Measurements from ENCODE around the gene DTX4. TPM values are rescaled to one million over a fixed set of nuclear protein-coding genes. Genes with fewer than 3 reads are reported as not detected.

DTX4 gene
- total and polyA plus RNA-seq, 2 of the 4 experiments (the other 2 are of a cell fraction), result 2.7 to 3.0 TPM

DNA sequence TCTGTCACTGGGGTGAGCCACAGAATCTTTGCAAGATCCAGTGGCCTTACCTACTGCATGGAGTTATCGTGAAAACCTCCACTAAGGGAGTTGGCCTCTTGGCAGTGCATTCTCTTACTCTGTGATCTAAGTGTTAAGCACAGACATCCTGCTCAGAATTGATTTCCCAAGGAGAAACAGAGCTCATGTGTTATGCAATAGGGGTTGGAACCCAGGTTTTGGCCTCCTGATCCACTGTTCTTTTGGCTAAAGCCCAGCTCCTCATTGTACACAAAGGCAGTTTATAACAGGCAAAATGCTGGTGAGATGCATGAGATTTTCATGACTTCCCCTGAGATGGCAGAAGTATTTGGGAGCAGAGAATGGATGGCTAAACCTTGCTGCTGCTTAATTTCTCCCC lies 11.8 kb downstream of the DTX4 start:
- Histone ChIP-seq H3K4me3 (ENCODE audit: insufficient read depth, low read depth, low read length) (no peak overlapping the region), H3K4me2 (ENCODE audit: low read depth, low read length) (no peak overlapping the region; the same call in 1 of the 2 replicates), H3K27ac (ENCODE audit: insufficient read depth, low read length) (no peak overlapping the region), H4K8ac (ENCODE audit: low read depth in 2 of 2, low read length in 2 of 2) (no peak overlapping the region), H2AK5ac (ENCODE audit: low read depth, low read length) (no peak overlapping the region), H3K9me3 (ENCODE audit: control insufficient read depth, insufficient read depth, low read length) (no peaks in the 10 kb centered on the region), H3K4ac (ENCODE audit: low read depth, low read length) (no peak overlapping the region), H2BK5ac (ENCODE audit: low read depth, low read length, poor library complexity, severe bottlenecking) (no peak overlapping the region), H2BK120ac (ENCODE audit: low read depth, low read length) (no peak overlapping the region), H3K27me3 (ENCODE audit: control insufficient read depth, insufficient read depth, low read length) (no peaks in the 10 kb centered on the region), H4K5ac (ENCODE audit: low read depth, low read length) (no peak overlapping the region), H3K14ac (replicated peaks; ENCODE audit: low read depth, low read length) (no peak overlapping the region), H2BK15ac (ENCODE audit: low read depth, low read length) (no peak overlapping the region), H2BK20ac (ENCODE audit: low read depth, low read length) (no peak overlapping the region), H3K56ac (ENCODE audit: extremely low read depth, insufficient read depth, low read length) (no peak overlapping the region), H4K91ac (ENCODE audit: insufficient read depth, low read depth, low read length) (no peak overlapping the region), H4K20me1 (ENCODE audit: insufficient read depth, low read length) (0 out of 2 replicates have a peak, but pooled peaks cover 4% of the 10 kb centered on the region), H3K23ac (ENCODE audit: low read depth, low read length) (no peak overlapping the region), H3K9me1 (ENCODE audit: insufficient read depth, low read length) (peaks cover 21% of the 10 kb centered on the region), H3K4me1 (ENCODE audit: control insufficient read depth, insufficient read depth, low read length) (peaks cover 20% of the 10 kb centered on the region), H2AK9ac (replicated peaks; ENCODE audit: low read depth, low read length, poor library complexity) (no peak overlapping the region), H3K79me1 (ENCODE audit: low read depth in 1 of 2, low read length in 2 of 2) (peaks cover 0 to 23% of the 10 kb centered on the region in 2 experiments; a peak in 2 of 4 replicates), H3K9ac (ENCODE audit: low read depth, low read length) (no peak overlapping the region), H2AFZ (replicated peaks; ENCODE audit: low read length, poor library complexity) (no peak overlapping the region), H3K36me3 (ENCODE audit: control insufficient read depth, insufficient read depth, low read length) (peaks cover 23% of the 10 kb centered on the region), H3K18ac (ENCODE audit: low read depth, low read length) (no peak overlapping the region; the same call in 1 of the 2 replicates)
- CTCF ChIA-PET, result no interaction called here
- DNase-seq, result no peak
- WGBS, 2 experiments (ENCODE audit: extremely low coverage in 2 of 2, insufficient read length in 1 of 2), result no CpG with 5 or more reads among the region's 1 CpG
- BruUV-seq (replicated peaks), result no TSS peak
- in situ Hi-C loops (cut with MboI; ENCODE audit: low sequenced_read_pairs), result no loop called here
- no peak for TF ChIP-seq CHD1 (IDR thresholded peaks at IDR 0.05; ENCODE audit: low read depth, low read length)
- no peak for TF ChIP-seq MAFK (IDR thresholded peaks at IDR 0.05; ENCODE audit: low read depth, low read length)
- no peak for TF ChIP-seq RFX5 (IDR thresholded peaks at IDR 0.05; ENCODE audit: low read depth, low read length)
- TF ChIP-seq POLR2A (IDR thresholded peaks at IDR 0.05; ENCODE audit: low read depth, low read length), result no peak
- TF ChIP-seq MXI1 (IDR thresholded peaks at IDR 0.05; ENCODE audit: borderline replicate concordance, low read depth, low read length), result no peak
- TF ChIP-seq CEBPB (IDR thresholded peaks at IDR 0.05; ENCODE audit: low read depth, low read length), result no peak
- TF ChIP-seq RCOR1 (IDR thresholded peaks at IDR 0.05; ENCODE audit: insufficient replicate concordance, low read length), result no peak
- TF ChIP-seq NFE2L2 (IDR thresholded peaks at IDR 0.05; ENCODE audit: low read depth, low read length), result no peak
- TF ChIP-seq, protein P1, sequence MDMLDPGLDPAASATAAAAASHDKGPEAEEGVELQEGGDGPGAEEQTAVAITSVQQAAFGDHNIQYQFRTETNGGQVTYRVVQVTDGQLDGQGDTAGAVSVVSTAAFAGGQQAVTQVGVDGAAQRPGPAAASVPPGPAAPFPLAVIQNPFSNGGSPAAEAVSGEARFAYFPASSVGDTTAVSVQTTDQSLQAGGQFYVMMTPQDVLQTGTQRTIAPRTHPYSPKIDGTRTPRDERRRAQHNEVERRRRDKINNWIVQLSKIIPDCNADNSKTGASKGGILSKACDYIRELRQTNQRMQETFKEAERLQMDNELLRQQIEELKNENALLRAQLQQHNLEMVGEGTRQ (IDR thresholded peaks at IDR 0.05; ENCODE audit: low read depth, low read length), result no peak
- TF ChIP-seq MAZ (IDR thresholded peaks at IDR 0.05; ENCODE audit: borderline replicate concordance, low read depth, low read length), result no peak
- no peak for TF ChIP-seq FOS (IDR thresholded peaks at IDR 0.05; ENCODE audit: low read depth, low read length)
- TF ChIP-seq, protein P2, sequence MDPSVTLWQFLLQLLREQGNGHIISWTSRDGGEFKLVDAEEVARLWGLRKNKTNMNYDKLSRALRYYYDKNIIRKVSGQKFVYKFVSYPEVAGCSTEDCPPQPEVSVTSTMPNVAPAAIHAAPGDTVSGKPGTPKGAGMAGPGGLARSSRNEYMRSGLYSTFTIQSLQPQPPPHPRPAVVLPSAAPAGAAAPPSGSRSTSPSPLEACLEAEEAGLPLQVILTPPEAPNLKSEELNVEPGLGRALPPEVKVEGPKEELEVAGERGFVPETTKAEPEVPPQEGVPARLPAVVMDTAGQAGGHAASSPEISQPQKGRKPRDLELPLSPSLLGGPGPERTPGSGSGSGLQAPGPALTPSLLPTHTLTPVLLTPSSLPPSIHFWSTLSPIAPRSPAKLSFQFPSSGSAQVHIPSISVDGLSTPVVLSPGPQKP (IDR thresholded peaks at IDR 0.05; ENCODE audit: borderline replicate concordance, low read depth, low read length), result no peak
- TF ChIP-seq BHLHE40 (IDR thresholded peaks at IDR 0.05; ENCODE audit: low read depth, low read length), result no peak
- no peak for TF ChIP-seq SMC3 (IDR thresholded peaks at IDR 0.05; ENCODE audit: low read depth, low read length)
- no peak for TF ChIP-seq RAD21 (IDR thresholded peaks at IDR 0.05; ENCODE audit: low read length)
- TF ChIP-seq, protein P3, sequence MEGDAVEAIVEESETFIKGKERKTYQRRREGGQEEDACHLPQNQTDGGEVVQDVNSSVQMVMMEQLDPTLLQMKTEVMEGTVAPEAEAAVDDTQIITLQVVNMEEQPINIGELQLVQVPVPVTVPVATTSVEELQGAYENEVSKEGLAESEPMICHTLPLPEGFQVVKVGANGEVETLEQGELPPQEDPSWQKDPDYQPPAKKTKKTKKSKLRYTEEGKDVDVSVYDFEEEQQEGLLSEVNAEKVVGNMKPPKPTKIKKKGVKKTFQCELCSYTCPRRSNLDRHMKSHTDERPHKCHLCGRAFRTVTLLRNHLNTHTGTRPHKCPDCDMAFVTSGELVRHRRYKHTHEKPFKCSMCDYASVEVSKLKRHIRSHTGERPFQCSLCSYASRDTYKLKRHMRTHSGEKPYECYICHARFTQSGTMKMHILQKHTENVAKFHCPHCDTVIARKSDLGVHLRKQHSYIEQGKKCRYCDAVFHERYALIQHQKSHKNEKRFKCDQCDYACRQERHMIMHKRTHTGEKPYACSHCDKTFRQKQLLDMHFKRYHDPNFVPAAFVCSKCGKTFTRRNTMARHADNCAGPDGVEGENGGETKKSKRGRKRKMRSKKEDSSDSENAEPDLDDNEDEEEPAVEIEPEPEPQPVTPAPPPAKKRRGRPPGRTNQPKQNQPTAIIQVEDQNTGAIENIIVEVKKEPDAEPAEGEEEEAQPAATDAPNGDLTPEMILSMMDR (conservative IDR thresholded peaks at IDR 0.05; ENCODE audit: low read depth, low read length), result no peak
- dilution Hi-C loops (cut with HindIII; ENCODE audit: low sequenced_read_pairs, unreplicated experiment), result no loop called here
- POLR2A ChIA-PET (ENCODE audit: unreplicated experiment), result no interaction called here
- ATAC-seq (ENCODE audit: low read depth), result no peak
- intact Hi-C loops (cut with micrococcal nuclease), result no loop called here
